HG02571 (cell line): Measurements from ENCODE around the gene SOX18.
A peak's percentile ranks its signal among the peaks of the same experiment; 100 is the strongest.

ENCODE experiments used
- ATAC-seq: cut with Tn5 transposase; IDR thresholded peaks from one replicate; pipeline ENCODE4 v1.9.1; 2021; ENCODE audit warnings: mild to moderate bottlenecking, moderate library complexity; ENCODE audit not compliant: unreplicated experiment

SOX18 gene

DNA sequence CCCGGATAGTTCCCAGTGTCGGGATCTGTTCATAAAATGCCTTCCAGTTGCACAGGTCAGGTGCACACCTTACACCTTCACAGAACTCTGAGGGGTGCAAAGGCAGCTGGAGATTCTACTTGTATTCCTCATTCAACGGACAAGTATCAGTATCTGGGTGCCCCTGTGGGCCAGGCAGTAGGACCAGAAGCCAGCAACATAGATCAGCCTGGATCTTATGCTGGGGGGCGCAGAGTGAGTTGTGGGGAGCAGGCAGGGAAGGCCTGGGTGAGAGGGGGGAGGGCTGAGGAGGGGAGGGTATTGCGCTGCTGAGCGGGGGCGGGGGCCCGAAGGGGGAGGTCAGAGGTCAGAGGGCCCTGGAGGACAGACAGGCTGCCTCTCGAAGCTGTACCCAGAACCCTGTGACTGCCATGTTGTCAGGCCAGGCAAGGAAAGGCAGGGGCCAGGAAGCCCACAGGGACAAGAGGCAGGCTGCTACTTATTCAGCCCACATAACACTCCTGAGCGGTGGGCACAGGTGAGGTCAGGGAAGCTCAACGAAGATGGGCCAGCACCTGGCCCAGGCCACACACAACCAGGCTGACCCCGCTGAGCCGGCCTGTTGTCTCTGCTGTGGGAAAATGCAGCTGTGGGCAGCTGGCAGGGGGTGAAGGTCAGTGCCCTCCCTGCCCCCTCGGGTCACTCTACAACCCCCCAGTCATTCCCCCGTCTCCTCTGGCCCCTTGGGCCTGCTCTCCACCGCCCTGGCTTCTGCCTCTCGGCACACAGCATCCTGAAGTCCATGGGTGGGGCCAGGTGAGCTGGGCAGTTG, 31.6 kb upstream of the SOX18 start:
- ATAC-seq = no peak

DNA sequence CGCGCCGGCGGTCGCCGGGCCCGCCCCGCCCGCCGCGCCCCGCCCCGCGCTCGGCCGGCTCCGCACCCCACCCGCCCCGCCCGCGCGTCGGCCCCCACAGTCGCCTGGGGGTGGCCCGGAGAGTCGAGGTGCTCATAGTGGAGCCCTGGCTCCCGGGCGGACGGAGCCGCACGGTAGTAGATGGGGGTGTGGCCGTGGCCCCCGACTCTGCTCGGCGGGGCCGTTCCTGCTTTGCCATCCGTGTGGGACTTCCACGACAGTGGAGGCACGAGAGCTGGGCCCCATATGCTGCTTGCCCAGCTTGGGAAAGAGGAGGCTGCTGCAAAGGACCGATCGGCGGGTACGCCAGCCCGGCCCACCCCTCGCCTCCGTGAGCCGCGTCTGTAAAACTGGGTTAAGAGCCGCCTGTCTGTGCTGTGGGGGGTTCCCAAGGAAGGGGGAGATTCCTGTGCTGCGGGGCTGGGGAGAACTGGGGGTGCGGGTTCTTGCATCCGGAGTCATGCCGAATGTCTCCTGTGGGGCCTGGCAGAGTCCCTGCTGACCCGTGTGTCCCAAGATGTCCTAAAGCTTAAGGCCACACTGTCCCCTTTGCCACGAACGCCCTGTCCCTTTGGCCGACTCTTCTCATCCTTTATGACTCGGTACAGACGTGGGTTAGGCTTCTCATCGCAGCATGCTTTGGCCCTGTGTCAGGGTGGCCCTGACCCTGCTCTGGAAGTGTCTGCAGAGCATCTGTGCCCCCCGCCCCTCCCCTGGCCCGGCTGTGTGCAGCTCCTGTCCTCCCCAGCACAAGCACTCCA, 30.8 kb upstream of the SOX18 start, which contains the start of gene OPRL1:
Gene OPRL1, plus strand, starts transcription at position 70 of the 800 bp plus-strand sequence. CDS start 12,639 bp downstream, outside the sequence.
- no peak for ATAC-seq

DNA sequence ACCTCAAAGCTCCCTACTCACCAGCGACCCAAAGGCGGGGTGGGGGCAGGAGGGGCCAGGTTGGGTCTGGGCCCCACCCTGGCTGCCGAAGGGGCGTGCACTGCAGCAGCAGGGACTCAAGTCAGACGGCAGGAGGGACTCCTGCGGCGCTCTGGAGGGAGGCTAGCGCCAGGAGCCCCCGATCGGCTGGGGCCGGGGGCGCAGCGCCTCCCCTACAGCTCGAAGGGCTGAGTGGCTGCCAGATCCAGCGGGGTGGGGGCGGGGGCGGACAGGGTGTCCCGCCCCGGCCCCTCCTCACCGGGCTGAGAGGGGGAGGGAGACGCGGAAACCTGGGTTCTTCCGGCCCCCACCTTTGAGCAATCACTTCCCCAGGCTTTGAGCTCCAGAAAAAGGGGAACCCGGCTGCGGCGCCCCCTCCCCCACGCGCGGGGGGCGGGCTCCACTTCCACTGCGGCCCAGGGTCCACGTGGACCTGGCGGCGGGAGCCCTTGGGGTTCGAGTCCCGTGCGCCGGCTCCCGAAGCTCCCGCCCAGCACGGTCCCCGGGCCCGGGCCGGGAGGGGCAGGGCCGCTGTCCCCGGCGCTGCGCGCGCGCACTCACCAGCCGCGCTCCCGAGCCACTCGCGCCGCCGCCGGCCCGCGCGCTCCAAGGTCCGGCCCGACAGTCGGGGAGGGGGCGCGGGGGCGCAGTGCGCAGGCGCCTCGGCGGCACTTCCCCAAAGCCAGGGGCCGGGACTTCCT, 30.0 kb upstream of the SOX18 start, which contains the start of gene RGS19:
Gene RGS19, minus strand, starts transcription at position 246 of the 740 bp plus-strand sequence. CDS start 2,632 bp downstream, outside the sequence.
- ATAC-seq = peak; percentile 45

DNA sequence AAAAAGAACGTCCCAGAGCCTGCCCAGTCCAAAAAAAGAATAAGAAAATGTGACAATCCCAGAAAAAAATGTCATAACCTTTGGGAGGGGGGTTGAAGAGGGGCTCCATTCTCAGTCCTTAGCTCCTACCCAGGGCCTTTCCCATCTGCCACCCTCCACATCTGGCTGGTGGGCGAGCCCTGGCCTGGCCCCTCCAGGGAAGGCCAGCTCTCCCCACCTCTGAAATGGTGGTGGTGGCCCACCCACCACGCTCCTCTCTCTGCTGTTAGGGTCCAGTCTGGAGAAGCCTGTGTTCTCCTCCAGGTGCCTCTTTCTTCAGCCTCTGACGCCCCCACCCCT, 29.5 kb upstream of the SOX18 start:
- no peak for ATAC-seq

GRCh38 chr20:64077876-64078551, 28.6 kb upstream of the SOX18 start:
- ATAC-seq = no peak

GRCh38 chr20:64077541-64077875, 28.1 kb upstream of the SOX18 start:
- no peak for ATAC-seq

GRCh38 chr20:64077094-64077493, 27.7 kb upstream of the SOX18 start:
- no peak for ATAC-seq

DNA sequence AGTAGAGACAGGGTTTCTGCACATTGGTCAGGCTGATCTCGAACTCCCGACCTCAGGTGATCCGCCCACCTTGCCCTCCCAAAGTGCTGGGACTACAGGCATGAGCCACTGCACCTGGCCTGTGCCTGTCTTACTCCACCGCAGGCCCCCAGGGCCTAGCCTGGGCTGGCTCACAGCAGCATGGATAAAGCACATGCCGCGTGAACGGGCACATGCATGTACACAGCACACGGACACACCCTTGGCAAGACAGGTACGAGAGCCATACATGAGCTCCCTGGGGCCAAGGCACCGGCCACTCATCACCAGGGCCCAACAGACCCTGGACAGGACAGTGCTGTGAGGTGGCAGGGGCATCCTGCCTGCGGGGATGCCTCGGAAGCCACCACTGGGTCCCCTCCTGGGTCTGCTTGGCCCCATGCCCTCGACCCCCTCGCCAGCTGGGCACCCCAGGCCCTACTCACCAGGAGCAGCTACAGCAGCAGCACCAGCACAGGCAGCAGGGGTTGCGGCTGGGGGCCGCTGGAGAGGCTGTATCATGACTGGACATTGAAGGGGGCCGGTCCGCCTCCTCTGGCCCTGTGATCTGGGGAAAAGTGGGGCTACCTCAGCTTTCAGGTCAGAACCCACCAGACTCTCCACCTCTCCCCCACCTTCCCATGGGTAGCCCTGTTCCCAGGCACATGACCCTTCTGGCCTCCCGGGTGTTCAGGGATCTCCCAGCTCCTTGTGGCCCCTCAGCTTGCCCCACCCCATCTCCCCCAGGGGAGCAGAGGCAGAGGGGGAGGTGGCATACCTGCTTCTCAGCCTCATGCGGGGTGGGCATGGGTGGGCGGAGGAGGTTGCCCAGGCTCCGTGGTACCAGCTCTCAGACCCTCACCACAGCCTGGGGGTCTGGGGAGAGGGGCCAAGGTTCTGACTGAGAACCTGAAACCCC, 26.9 kb upstream of the SOX18 start:
- ATAC-seq = no peak

DNA sequence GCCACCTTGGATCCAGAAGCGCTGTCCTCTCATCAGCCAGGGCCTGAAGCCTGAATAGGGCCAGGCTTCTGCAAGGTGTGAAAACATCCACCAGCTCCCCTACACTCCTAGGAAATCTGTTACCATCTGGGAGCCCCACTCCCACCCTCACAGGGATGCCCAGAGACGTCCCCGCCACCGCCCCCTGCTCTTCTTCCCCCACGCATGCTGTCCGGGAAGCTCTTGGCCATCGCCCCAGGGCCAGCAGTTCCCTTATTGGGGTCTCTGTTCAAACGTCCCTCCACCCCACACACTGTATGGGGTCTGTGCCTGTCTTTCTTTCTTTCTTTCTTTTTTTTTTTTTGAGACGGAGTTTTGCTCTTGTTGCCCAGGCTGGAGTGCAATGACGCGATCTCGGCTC, 26.1 kb upstream of the SOX18 start:
- ATAC-seq = no peak

GRCh38 chr20:64074963-64075362, 25.5 kb upstream of the SOX18 start:
- ATAC-seq = no peak

GRCh38 chr20:64074184-64074789, 24.8 kb upstream of the SOX18 start:
- ATAC-seq = no peak

DNA sequence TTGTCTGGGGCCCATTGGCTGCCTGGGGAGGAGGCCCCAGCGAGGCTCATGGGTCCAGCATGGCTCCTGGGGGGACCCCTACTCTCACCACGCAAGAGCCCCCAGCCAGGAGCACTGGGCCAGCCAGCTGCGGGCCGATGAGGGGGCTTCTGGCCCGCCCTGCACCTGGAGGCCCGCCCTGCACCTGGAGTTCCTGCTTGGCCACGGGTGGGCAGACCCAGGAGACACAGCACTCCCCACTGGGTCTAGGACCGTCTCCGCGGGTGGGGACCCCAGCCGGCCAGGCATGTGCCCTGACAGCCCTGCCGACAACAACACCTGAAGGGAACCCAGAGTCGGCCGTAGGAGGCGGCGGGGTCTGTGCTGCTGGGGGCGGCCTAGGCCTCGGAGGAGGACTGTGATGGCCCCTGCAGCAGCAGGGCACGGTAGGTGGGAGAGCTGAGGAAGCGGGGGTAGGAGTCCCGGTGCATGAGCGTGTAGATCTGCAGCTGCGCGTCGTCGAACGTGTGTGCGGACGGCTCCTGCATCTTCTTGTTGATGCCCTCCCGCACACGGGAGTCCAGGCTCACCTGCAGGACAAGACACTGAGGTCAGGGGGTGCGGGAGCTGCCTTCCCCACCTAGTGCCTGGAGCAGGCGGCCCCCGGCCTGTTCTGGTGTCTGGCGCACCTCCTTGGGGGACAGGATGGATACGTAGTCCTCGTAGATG, 24.2 kb upstream of the SOX18 start:
- ATAC-seq = no peak

GRCh38 chr20:64072498-64073063, 23.1 kb upstream of the SOX18 start:
- no peak for ATAC-seq

DNA sequence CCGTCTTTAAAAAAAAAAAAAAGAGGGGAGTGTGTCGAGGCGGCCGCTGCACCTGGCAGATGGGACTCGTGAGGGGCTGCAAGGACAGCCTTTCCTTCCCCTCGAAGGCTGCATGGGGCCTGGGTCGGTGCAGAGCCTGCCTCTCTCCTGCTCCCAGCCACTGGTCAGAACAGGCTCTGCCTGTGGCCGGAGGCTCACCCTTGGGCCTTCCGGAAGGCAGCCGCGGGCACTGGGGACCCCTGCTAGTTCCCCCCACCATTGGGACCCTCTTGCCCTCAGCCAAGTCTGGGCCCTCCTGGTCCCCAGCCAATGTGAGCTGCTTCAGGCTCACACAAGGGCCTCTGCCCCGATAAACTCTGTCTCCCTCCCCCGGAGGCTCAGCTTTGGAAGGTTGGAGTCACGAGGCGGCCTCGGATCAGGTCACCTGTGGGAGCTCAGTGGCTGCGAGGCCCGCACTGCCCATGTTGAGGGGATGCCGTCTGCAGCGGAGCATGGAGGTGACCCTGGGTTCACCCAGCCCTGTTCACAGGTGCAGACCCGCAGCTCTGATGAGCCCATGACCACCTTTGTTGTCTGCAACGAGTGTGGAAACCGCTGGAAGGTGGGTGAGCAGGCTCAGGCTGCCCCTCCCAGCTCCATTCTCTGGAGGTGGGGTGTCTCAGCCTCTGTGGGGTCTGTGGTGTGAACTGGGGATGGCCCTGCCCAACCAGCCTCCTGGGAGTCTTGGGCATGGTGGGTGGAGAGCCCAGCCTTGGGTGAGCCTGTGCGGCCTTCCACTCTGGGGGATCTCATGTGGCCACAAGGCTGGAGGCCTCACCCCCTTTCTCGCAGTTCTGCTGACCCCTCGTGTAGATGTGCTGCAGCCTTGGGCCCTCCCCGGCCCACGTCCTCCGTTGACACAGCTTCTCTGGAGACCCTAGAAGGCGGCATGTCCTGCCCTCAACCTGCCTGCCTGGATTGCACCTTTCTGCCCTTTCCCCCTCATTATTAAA, 22.2 kb upstream of the SOX18 start:
- no peak for ATAC-seq

DNA sequence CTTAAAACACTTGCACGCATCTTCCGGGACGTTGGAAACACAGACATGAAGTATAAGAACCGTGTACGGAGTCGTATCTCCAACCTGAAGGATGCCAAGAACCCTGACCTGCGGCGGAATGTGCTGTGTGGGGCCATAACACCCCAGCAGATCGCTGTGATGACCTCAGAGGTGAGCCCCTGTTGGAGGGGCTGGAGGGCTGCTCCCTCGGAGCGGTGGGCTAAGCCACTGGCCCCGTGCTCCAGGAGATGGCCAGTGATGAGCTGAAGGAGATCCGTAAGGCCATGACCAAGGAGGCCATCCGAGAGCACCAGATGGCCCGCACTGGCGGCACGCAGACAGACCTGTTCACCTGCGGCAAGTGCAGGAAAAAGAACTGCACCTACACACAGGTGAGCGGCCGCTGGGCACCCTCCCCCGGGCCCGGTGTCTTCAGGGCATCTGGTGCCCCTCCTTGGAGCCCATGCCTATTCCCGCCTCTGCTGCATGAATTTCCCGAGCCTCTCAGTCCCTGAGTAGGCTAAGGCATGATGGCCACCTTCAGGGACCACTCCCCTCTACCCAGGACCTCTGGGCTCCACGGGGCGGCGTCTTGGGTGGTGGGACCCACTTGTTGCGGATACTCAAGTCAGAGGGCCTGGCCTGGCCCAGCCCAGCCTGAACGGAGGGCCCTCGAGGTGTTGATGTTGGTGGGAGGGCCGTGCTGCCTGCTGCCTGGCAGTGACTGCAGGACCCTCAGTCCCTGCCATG, 21.0 kb upstream of the SOX18 start:
- no peak for ATAC-seq

- ATAC-seq = no peak
Observed at GRCh38 chr20:64069614-64070243, 20.3 kb upstream of the SOX18 start.
